Measurements from ENCODE around the gene TSPAN9. TPM values are rescaled to one million over a fixed set of nuclear protein-coding genes. Genes with fewer than 3 reads are reported as not detected.

The TSPAN9 gene
- total and polyA plus RNA-seq, 4 donors = 17.4 to 62.9 (median 34.2) TPM

GRCh38 chr12:3061501-3062215 lies 15.5 kb upstream of the TSPAN9 start:
- TF ChIP-seq, protein P1, sequence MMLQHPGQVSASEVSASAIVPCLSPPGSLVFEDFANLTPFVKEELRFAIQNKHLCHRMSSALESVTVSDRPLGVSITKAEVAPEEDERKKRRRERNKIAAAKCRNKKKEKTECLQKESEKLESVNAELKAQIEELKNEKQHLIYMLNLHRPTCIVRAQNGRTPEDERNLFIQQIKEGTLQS (IDR thresholded peaks at IDR 0.05) = no peak
- TF ChIP-seq GABPA (IDR thresholded peaks at IDR 0.05 in 1 of 2, conservative IDR thresholded peaks at IDR 0.05 in 1 of 2) (no peak), RXRA (IDR thresholded peaks at IDR 0.05) (no peak), CTCF (IDR thresholded peaks at IDR 0.05; ENCODE audit: low read depth, low read length, missing input control) (no peak), YY1 (IDR thresholded peaks at IDR 0.05) (no peak), FOXA1 (IDR thresholded peaks at IDR 0.05) (no peak), FOXA2 (IDR thresholded peaks at IDR 0.05) (no peak), EGR1 (IDR thresholded peaks at IDR 0.05; ENCODE audit: low read depth in 2 of 2) (no peak)
- TF ChIP-seq, protein P2, sequence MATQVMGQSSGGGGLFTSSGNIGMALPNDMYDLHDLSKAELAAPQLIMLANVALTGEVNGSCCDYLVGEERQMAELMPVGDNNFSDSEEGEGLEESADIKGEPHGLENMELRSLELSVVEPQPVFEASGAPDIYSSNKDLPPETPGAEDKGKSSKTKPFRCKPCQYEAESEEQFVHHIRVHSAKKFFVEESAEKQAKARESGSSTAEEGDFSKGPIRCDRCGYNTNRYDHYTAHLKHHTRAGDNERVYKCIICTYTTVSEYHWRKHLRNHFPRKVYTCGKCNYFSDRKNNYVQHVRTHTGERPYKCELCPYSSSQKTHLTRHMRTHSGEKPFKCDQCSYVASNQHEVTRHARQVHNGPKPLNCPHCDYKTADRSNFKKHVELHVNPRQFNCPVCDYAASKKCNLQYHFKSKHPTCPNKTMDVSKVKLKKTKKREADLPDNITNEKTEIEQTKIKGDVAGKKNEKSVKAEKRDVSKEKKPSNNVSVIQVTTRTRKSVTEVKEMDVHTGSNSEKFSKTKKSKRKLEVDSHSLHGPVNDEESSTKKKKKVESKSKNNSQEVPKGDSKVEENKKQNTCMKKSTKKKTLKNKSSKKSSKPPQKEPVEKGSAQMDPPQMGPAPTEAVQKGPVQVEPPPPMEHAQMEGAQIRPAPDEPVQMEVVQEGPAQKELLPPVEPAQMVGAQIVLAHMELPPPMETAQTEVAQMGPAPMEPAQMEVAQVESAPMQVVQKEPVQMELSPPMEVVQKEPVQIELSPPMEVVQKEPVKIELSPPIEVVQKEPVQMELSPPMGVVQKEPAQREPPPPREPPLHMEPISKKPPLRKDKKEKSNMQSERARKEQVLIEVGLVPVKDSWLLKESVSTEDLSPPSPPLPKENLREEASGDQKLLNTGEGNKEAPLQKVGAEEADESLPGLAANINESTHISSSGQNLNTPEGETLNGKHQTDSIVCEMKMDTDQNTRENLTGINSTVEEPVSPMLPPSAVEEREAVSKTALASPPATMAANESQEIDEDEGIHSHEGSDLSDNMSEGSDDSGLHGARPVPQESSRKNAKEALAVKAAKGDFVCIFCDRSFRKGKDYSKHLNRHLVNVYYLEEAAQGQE (IDR thresholded peaks at IDR 0.05) = no peak
- TF ChIP-seq, protein P3, sequence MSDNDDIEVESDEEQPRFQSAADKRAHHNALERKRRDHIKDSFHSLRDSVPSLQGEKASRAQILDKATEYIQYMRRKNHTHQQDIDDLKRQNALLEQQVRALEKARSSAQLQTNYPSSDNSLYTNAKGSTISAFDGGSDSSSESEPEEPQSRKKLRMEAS (IDR thresholded peaks at IDR 0.05) = no peak
- TF ChIP-seq, protein P4, sequence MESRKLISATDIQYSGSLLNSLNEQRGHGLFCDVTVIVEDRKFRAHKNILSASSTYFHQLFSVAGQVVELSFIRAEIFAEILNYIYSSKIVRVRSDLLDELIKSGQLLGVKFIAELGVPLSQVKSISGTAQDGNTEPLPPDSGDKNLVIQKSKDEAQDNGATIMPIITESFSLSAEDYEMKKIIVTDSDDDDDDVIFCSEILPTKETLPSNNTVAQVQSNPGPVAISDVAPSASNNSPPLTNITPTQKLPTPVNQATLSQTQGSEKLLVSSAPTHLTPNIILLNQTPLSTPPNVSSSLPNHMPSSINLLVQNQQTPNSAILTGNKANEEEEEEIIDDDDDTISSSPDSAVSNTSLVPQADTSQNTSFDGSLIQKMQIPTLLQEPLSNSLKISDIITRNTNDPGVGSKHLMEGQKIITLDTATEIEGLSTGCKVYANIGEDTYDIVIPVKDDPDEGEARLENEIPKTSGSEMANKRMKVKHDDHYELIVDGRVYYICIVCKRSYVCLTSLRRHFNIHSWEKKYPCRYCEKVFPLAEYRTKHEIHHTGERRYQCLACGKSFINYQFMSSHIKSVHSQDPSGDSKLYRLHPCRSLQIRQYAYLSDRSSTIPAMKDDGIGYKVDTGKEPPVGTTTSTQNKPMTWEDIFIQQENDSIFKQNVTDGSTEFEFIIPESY (IDR thresholded peaks at IDR 0.05) = no peak
- Histone ChIP-seq H3K9me3 (ENCODE audit: control insufficient read depth in 4 of 4, low read length in 3 of 4) (peaks cover 0 to 2% (median 0%) of the 10 kb centered on the region in 4 donors), H3K27ac (ENCODE audit: low read depth in 1 of 2, low read length in 2 of 2) (no peak overlapping the region), H3K4me3 (ENCODE audit: low read depth in 1 of 3, low read length in 3 of 3) (no peak overlapping the region), H3K4me1 (ENCODE audit: control insufficient read depth in 4 of 4, insufficient read depth in 4 of 4, low read length in 3 of 4) (no peaks in the 10 kb centered on the region), H3K27me3 (ENCODE audit: control insufficient read depth in 4 of 4, insufficient read depth in 4 of 4, low read length in 3 of 4) (no peaks in the 10 kb centered on the region), H3K9ac (ENCODE audit: low read depth in 1 of 2, low read length in 2 of 2) (no peak overlapping the region), H3K36me3 (ENCODE audit: control insufficient read depth in 4 of 4, insufficient read depth in 3 of 4, low read depth in 1 of 4, low read length in 3 of 4) (no peaks in the 10 kb centered on the region)
- no peak for DNase-seq (ENCODE audit: low spot score)
- 78% methylated on average over 3 of the region's 3 CpGs for WGBS

- no peak for DNase-seq (ENCODE audit: low spot score)
- TF ChIP-seq YY1 (IDR thresholded peaks at IDR 0.05) (no peak), EGR1 (IDR thresholded peaks at IDR 0.05; ENCODE audit: low read depth in 2 of 2) (no peak), RAD21 (IDR thresholded peaks at IDR 0.05) (no peak), RXRA (IDR thresholded peaks at IDR 0.05) (no peak)
- TF ChIP-seq, protein P2 (IDR thresholded peaks at IDR 0.05) = no peak
- TF ChIP-seq, protein P4 (IDR thresholded peaks at IDR 0.05) = no peak
- TF ChIP-seq, protein P3 (IDR thresholded peaks at IDR 0.05) = no peak
- H3K27ac ChIP-seq (ENCODE audit: low read depth in 1 of 2, low read length in 2 of 2) = no peak overlapping the region
- no peaks in the 10 kb centered on the region for H3K36me3 ChIP-seq (ENCODE audit: control insufficient read depth in 4 of 4, insufficient read depth in 3 of 4, low read depth in 1 of 4, low read length in 3 of 4)
- H3K27me3 ChIP-seq (ENCODE audit: control insufficient read depth in 4 of 4, insufficient read depth in 4 of 4, low read length in 3 of 4) = no peaks in the 10 kb centered on the region
- WGBS = 83% methylated on average over 2 of the region's 2 CpGs
- no peaks in the 10 kb centered on the region for H3K4me1 ChIP-seq (ENCODE audit: control insufficient read depth in 4 of 4, insufficient read depth in 4 of 4, low read length in 3 of 4)
- peaks cover 0 to 2% (median 0%) of the 10 kb centered on the region in 4 donors for H3K9me3 ChIP-seq (ENCODE audit: control insufficient read depth in 4 of 4, low read length in 3 of 4)
- H3K9ac ChIP-seq (ENCODE audit: low read depth in 1 of 2, low read length in 2 of 2) = no peak overlapping the region
- H3K4me3 ChIP-seq (ENCODE audit: low read depth in 1 of 3, low read length in 3 of 3) = no peak overlapping the region
Observed at GRCh38 chr12:3065300-3065699, 11.9 kb upstream of the TSPAN9 start.

Data from liver (tissue), 9 donors.